ENCODE results near the gene PICK1. TPM values are rescaled to one million over a fixed set of nuclear protein-coding genes. Genes with fewer than 3 reads are reported as not detected.

PICK1 gene
- total and polyA plus RNA-seq, 2 of the 13 experiments (the other 11 are each of a cell fraction or from before 2014, with no cell fraction given), result 19.3 to 25.3 TPM

GRCh38 chr22:38110863-38111852, 54.0 kb downstream of the PICK1 start (continued):
- TF ChIP-seq ATM (IDR thresholded peaks at IDR 0.05; ENCODE audit: borderline replicate concordance) (no peak), ZNF737 (CRISPR knock-in tag; IDR thresholded peaks at IDR 0.05; ENCODE audit: borderline replicate concordance) (no peak), POLR2AphosphoS5 (IDR thresholded peaks at IDR 0.05; ENCODE audit: low read depth, low read length) (no peak), SNRNP70 (IDR thresholded peaks at IDR 0.05; ENCODE audit: low read depth, low read length) (no peak), ZSCAN30 (CRISPR knock-in tag; IDR thresholded peaks at IDR 0.05) (no peak), ZNF143 (CRISPR knock-in tag; IDR thresholded peaks at IDR 0.05) (no peak), SRSF9 (IDR thresholded peaks at IDR 0.05; ENCODE audit: borderline replicate concordance, insufficient read depth, low read depth, low read length, poor library complexity, severe bottlenecking) (no peak), SNAPC5 (CRISPR knock-in tag; IDR thresholded peaks at IDR 0.05; ENCODE audit: borderline replicate concordance) (no peak), SMARCE1 (IDR thresholded peaks at IDR 0.05; ENCODE audit: borderline replicate concordance) (no peak), TEAD3 (CRISPR knock-in tag; optimal IDR thresholded peaks at IDR 0.05; ENCODE audit: borderline replicate concordance) (no peak)
- TF ChIP-seq, protein P1, sequence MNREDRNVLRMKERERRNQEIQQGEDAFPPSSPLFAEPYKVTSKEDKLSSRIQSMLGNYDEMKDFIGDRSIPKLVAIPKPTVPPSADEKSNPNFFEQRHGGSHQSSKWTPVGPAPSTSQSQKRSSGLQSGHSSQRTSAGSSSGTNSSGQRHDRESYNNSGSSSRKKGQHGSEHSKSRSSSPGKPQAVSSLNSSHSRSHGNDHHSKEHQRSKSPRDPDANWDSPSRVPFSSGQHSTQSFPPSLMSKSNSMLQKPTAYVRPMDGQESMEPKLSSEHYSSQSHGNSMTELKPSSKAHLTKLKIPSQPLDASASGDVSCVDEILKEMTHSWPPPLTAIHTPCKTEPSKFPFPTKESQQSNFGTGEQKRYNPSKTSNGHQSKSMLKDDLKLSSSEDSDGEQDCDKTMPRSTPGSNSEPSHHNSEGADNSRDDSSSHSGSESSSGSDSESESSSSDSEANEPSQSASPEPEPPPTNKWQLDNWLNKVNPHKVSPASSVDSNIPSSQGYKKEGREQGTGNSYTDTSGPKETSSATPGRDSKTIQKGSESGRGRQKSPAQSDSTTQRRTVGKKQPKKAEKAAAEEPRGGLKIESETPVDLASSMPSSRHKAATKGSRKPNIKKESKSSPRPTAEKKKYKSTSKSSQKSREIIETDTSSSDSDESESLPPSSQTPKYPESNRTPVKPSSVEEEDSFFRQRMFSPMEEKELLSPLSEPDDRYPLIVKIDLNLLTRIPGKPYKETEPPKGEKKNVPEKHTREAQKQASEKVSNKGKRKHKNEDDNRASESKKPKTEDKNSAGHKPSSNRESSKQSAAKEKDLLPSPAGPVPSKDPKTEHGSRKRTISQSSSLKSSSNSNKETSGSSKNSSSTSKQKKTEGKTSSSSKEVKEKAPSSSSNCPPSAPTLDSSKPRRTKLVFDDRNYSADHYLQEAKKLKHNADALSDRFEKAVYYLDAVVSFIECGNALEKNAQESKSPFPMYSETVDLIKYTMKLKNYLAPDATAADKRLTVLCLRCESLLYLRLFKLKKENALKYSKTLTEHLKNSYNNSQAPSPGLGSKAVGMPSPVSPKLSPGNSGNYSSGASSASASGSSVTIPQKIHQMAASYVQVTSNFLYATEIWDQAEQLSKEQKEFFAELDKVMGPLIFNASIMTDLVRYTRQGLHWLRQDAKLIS (CRISPR knock-in tag; IDR thresholded peaks at IDR 0.05), result no peak
- TF ChIP-seq, protein P2, sequence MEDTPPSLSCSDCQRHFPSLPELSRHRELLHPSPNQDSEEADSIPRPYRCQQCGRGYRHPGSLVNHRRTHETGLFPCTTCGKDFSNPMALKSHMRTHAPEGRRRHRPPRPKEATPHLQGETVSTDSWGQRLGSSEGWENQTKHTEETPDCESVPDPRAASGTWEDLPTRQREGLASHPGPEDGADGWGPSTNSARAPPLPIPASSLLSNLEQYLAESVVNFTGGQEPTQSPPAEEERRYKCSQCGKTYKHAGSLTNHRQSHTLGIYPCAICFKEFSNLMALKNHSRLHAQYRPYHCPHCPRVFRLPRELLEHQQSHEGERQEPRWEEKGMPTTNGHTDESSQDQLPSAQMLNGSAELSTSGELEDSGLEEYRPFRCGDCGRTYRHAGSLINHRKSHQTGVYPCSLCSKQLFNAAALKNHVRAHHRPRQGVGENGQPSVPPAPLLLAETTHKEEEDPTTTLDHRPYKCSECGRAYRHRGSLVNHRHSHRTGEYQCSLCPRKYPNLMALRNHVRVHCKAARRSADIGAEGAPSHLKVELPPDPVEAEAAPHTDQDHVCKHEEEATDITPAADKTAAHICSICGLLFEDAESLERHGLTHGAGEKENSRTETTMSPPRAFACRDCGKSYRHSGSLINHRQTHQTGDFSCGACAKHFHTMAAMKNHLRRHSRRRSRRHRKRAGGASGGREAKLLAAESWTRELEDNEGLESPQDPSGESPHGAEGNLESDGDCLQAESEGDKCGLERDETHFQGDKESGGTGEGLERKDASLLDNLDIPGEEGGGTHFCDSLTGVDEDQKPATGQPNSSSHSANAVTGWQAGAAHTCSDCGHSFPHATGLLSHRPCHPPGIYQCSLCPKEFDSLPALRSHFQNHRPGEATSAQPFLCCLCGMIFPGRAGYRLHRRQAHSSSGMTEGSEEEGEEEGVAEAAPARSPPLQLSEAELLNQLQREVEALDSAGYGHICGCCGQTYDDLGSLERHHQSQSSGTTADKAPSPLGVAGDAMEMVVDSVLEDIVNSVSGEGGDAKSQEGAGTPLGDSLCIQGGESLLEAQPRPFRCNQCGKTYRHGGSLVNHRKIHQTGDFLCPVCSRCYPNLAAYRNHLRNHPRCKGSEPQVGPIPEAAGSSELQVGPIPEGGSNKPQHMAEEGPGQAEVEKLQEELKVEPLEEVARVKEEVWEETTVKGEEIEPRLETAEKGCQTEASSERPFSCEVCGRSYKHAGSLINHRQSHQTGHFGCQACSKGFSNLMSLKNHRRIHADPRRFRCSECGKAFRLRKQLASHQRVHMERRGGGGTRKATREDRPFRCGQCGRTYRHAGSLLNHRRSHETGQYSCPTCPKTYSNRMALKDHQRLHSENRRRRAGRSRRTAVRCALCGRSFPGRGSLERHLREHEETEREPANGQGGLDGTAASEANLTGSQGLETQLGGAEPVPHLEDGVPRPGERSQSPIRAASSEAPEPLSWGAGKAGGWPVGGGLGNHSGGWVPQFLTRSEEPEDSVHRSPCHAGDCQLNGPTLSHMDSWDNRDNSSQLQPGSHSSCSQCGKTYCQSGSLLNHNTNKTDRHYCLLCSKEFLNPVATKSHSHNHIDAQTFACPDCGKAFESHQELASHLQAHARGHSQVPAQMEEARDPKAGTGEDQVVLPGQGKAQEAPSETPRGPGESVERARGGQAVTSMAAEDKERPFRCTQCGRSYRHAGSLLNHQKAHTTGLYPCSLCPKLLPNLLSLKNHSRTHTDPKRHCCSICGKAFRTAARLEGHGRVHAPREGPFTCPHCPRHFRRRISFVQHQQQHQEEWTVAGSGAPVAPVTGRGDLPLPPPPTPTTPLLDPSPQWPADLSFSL (CRISPR knock-in tag; IDR thresholded peaks at IDR 0.05), result no peak
- TF ChIP-seq, protein P3, sequence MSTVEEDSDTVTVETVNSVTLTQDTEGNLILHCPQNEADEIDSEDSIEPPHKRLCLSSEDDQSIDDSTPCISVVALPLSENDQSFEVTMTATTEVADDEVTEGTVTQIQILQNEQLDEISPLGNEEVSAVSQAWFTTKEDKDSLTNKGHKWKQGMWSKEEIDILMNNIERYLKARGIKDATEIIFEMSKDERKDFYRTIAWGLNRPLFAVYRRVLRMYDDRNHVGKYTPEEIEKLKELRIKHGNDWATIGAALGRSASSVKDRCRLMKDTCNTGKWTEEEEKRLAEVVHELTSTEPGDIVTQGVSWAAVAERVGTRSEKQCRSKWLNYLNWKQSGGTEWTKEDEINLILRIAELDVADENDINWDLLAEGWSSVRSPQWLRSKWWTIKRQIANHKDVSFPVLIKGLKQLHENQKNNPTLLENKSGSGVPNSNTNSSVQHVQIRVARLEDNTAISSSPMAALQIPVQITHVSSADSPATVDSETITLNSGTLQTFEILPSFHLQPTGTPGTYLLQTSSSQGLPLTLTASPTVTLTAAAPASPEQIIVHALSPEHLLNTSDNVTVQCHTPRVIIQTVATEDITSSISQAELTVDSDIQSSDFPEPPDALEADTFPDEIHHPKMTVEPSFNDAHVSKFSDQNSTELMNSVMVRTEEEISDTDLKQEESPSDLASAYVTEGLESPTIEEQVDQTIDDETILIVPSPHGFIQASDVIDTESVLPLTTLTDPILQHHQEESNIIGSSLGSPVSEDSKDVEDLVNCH (CRISPR knock-in tag; IDR thresholded peaks at IDR 0.05), result no peak

All from HepG2 (cell line).